ENCODE results near the gene POLR3E.

DNA sequence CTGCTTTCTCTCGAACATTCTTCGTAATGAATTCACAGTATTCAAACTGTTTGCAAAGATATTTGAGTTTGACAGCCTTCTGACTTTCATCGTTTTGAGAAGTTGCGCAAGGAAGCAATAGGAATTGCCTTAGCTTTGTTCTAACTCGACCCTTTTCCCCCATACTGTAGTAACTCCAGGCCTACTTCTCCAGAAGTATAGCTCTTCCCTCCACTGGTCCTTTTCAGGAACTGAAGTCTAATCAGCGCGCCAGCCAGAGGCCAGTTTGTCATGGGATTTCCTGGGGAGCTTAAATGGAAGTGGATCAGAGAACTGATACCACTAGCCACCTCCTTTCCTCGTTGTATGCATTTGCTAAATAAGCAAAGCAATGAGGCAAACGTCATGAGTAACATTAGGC is 49.3 kb downstream of the POLR3E start:
- TF ChIP-seq, protein P1, sequence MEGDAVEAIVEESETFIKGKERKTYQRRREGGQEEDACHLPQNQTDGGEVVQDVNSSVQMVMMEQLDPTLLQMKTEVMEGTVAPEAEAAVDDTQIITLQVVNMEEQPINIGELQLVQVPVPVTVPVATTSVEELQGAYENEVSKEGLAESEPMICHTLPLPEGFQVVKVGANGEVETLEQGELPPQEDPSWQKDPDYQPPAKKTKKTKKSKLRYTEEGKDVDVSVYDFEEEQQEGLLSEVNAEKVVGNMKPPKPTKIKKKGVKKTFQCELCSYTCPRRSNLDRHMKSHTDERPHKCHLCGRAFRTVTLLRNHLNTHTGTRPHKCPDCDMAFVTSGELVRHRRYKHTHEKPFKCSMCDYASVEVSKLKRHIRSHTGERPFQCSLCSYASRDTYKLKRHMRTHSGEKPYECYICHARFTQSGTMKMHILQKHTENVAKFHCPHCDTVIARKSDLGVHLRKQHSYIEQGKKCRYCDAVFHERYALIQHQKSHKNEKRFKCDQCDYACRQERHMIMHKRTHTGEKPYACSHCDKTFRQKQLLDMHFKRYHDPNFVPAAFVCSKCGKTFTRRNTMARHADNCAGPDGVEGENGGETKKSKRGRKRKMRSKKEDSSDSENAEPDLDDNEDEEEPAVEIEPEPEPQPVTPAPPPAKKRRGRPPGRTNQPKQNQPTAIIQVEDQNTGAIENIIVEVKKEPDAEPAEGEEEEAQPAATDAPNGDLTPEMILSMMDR (IDR thresholded peaks at IDR 0.05): no peak
- no peak for TF ChIP-seq POLR2A (IDR thresholded peaks at IDR 0.05)

Data from tibial nerve (tissue), 3 donors.